Measurements from ENCODE around the gene MRTFB.

The MRTFB gene

GRCh38 chr16:14062261-14062660 lies 8.9 kb upstream of the MRTFB start:
- no peak for DNase-seq
- no peak for ATAC-seq

DNA sequence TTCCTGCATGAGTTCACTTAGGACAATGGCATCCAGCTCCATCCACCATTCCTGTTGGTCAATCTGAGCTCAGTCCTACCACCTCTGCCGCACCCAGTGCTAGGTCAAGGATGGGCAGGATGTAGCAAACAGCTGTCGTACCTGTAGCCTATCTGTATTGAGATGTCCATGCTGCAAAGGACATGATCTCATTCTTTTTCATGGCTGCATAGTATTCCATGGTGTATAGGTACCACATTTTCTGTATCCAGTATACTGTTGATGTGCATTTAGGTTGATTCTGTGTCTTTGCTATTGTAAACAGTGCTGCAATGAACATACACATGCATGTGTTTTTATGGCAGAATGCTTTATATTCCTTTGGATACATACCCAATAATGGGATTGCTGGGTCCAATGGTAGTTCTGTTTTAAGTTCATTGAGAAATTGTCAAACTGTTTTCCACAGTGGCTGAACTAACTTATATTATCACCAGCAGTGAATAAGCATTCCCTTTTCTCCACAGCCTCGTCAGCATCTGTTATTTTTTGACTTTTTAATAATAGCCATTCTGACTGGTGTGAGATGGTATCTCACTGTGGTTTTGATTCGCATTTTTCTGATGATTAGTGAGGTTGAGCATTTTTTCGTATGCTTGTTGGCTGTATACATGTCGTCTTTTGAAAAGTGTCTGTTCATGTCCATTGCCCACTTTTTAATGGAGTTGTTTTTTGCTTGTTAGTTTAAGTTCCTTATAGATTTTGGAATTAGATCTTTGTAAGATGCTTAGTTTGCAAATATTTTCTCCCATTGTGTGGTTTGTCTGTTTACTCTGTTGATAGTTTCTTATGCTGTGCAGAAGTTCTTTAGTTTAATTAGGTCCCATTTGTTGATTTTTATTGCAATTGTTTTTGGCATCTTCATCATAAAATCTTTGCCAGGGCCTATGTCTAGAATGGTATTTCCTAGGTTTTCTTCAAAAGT lies 7.2 kb upstream of the MRTFB start:
- no peak for DNase-seq
- ATAC-seq, result no peak

DNA sequence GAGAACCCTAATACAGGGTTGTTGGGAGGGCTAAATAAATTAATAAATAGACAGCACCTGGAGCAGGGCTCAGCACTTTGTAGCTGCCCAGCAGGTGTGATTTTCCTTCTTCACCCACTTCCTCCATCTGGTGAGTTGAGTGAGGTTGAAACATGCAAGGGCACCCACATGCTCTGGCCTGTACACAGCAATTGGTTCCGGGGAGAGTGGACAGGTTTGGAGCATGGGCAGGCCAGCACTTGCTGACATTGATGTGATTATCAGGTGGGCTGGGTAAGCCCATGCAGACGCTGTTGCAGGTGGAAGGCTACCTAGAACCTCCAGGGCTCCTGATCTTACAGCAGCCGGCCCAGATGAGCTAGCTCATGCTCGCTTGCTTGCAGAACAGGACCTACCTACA lies 1.3 kb upstream of the MRTFB start:
- DNase-seq (no peak), ATAC-seq (no peak)

- peak; percentile 4 for DNase-seq
- no peak for ATAC-seq
Observed at GRCh38 chr16:14070555-14070876, 603 bp upstream of the MRTFB start.

- no peak for DNase-seq
Observed at GRCh38 chr16:14071576-14072271, 605 bp downstream of the MRTFB start.

GRCh38 chr16:14072360-14072759 lies 1.2 kb downstream of the MRTFB start:
- ATAC-seq (no peak), DNase-seq (no peak)

More at GRCh38 chr16:14071576-14072271, 605 bp downstream of the MRTFB start:
- peak; percentile 58 for ATAC-seq

DNA sequence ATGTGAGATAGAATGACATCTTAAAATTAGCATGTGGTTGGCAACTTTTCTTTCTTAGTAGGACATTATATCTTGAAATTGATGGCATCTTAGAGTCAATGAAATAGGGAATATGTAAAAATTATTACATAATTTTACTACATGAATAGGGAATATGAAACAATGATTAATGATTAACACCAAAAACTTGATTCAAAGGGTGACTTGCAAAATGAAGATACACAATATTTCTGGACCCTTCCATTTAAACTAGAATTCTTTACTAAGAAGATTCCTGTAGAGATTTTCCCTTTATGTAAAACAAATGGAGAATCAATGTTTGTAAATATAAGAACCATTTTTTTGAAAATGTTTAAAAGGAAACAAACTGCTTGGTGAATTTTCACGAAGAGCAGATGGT lies 3.4 kb downstream of the MRTFB start:
- DNase-seq, result no peak
- no peak for ATAC-seq

DNA sequence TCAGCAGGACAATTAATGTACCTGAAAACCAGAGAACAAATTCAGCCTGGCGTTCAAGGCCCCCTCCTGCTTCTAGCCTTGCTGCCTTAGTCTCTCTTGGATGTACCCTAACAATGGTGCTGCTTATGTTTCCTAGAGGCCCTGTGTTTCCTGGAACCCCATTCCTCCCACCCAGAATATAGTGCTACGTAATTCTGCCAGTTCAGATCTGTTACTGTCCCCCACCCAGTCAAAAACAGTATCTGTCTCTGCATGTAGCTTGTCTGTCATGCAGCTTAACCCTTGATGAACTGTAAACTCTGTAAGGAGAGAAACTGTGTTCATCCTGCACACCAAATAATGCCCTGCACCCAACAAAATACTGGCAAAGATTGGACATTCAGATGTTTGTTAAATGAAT lies 6.8 kb downstream of the MRTFB start:
- DNase-seq (no peak), ATAC-seq (no peak)

GRCh38 chr16:14086477-14086876 lies 15.4 kb downstream of the MRTFB start:
- ATAC-seq, result no peak
- DNase-seq, result no peak

GRCh38 chr16:14087181-14087580 lies 16.1 kb downstream of the MRTFB start:
- ATAC-seq (no peak), DNase-seq (no peak)

DNA sequence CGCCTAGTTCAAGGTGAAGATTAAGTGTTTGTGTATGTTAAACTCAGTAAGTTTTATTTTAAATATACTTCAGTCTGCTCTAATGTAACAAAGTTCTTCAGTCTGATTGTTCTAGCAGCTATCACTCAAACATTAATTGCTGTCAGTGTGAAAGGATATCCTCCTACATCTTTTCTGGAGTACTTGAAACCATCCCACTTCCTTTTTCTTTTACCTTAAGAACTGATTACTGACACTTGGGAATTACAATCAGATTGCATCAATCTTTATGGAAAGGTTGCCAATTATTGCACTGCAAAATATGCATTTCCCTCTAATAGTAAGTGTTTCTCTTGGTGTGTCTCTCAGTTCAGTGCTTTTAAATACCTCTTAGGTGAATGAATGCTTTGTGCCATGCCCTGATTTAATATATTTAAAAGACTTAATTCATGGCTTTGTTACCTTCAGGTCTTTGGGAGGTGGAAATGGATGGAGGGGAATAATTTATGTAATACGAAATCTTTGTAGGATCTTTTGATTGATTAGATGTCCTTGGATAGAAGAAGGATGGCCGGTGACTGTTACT lies 16.6 kb downstream of the MRTFB start:
- DNase-seq (no peak), ATAC-seq (no peak)

DNA sequence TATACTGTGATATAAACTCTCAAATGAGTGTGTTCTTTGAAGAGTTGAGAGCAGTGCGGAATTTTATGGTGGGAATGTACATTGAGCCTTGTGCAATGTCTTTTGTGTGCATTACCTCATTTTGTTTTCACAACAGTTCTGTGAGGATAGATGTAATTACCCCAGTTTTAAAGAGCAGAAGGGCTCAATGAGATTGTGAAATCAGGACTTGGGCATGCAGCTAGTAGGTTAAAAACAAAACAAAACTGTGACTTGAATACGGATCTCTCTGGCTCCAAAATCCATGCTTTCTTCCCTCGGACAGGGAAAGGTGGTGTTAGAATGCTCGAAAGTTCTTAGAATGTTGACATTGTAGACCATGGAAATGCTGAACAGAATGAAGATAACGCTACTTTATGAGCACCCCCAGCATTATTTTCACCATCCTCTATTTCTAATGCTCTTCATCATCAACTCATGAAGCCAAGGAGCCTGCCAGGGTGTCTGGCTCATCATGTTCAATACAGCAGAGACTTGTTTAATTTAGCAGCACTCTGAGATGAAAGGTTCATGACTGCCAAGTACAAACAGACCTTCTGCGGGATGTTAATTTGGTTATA lies 17.1 kb downstream of the MRTFB start:
- DNase-seq (no peak), ATAC-seq (no peak)

GRCh38 chr16:14089283-14089823 lies 18.2 kb downstream of the MRTFB start:
- ATAC-seq, result no peak
- no peak for DNase-seq

- no peak for ATAC-seq
- DNase-seq, result no peak
Observed at GRCh38 chr16:14092561-14092960, 21.4 kb downstream of the MRTFB start.

DNA sequence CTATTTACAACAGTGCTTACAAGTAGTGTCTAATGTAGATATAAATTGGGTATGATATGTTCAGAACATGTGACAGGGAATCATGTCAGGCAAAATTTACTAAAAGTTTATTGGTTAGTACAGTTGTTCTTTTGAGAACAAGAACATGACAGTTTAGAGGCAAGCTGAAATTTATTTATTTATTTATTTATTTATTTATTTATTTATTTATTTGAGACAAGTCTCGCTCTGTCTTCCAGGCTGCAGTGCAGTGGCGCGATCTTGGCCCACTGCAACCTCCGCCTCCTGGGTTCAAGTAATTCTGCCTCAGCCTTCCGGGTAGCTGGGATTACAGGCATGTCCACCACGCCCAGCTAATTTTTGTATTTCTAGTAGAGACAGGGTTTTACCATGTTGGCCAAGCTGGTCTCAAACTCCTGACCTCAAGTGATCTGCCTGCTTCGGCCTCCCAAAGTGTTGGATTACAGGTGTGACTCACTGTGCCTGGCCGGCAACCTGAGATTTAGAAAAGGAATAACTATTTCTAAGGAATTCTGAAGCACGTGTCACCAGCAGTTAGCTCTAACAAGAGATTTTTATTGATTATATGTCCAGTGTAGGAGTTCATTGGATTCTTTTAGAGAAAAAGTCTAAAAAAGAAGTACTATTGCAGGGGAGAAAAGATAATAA lies 24.9 kb downstream of the MRTFB start:
- ATAC-seq (no peak), DNase-seq (no peak)

- DNase-seq (no peak), ATAC-seq (no peak)
Observed at GRCh38 chr16:14097182-14097959, 26.3 kb downstream of the MRTFB start.

- ATAC-seq (no peak), DNase-seq (no peak)
Observed at GRCh38 chr16:14098081-14098480, 27.0 kb downstream of the MRTFB start.

- ATAC-seq, result no peak
- DNase-seq, result no peak
Observed at GRCh38 chr16:14100825-14101224, 29.7 kb downstream of the MRTFB start.

- no peak for DNase-seq
- ATAC-seq, result no peak
Observed at GRCh38 chr16:14101415-14101814, 30.3 kb downstream of the MRTFB start.

GRCh38 chr16:14102925-14103720 lies 32.0 kb downstream of the MRTFB start:
- ATAC-seq (no peak), DNase-seq (no peak)

Measured in stimulated activated naive CD8-positive, alpha-beta T cell treated with anti-CD3 and anti-CD28 coated beads, Interleukin-15, Interleukin-2, amounts not matched to agents 100 U/mL and 50 U/mL, for 24 hours (primary cell).